Activated naive CD4-positive, alpha-beta T cell treated with anti-CD3 and anti-CD28 coated beads, Interleukin-2, amount 10 ng/mL, durations not matched to agents 7 days and 5 days (primary cell): ENCODE results near the gene WNT5A.

Experiments
- CTCF ChIA-PET: fragments of 350-600 bp; sonication (Branson Sonifier 250); formaldehyde crosslinking; loops from one replicate; lab custom pipeline; 2021; ENCODE audit warnings: antibody characterized with exemption; lab: Charles Lee
- DNase-seq: peaks from one replicate; pipeline ENCODE4 v3.0.0-alpha.2; 2020
- H3K27ac Mint-ChIP-seq: one replicate; pipeline ENCODE4 v1.8.0; 2021; ENCODE audit warnings: mild to moderate bottlenecking, moderate library complexity, mixed read lengths
- H3K27me3 Mint-ChIP-seq: one replicate; pipeline ENCODE4 v1.8.0; 2021; ENCODE audit warnings: mild to moderate bottlenecking, mixed read lengths
- H3K36me3 Mint-ChIP-seq: one replicate; pipeline ENCODE4 v1.8.0; 2021; ENCODE audit warnings: mixed read lengths
- H3K4me1 Mint-ChIP-seq: one replicate; pipeline ENCODE4 v1.8.0; 2021; ENCODE audit warnings: mixed read lengths
- H3K4me3 Mint-ChIP-seq: one replicate; pipeline ENCODE4 v1.8.0; 2021; ENCODE audit warnings: mild to moderate bottlenecking, moderate library complexity, mixed read lengths
- H3K9me3 Mint-ChIP-seq: one replicate; pipeline ENCODE4 v1.8.0; 2021; ENCODE audit warnings: mixed read lengths

The WNT5A gene

GRCh38 chr3:55492976-55493375, 5.9 kb upstream of the WNT5A start:
- no peaks in the 10 kb centered on the region for H3K9me3 Mint-ChIP-seq
- H3K4me3 Mint-ChIP-seq, result no peak overlapping the region
- CTCF ChIA-PET, result no interaction called here
- peaks cover 4% of the 10 kb centered on the region for H3K36me3 Mint-ChIP-seq
- H3K27me3 Mint-ChIP-seq, result peaks cover 41% of the 10 kb centered on the region
- peaks cover 4% of the 10 kb centered on the region for H3K4me1 Mint-ChIP-seq
- no peak for DNase-seq
- H3K27ac Mint-ChIP-seq, result no peak overlapping the region

DNA sequence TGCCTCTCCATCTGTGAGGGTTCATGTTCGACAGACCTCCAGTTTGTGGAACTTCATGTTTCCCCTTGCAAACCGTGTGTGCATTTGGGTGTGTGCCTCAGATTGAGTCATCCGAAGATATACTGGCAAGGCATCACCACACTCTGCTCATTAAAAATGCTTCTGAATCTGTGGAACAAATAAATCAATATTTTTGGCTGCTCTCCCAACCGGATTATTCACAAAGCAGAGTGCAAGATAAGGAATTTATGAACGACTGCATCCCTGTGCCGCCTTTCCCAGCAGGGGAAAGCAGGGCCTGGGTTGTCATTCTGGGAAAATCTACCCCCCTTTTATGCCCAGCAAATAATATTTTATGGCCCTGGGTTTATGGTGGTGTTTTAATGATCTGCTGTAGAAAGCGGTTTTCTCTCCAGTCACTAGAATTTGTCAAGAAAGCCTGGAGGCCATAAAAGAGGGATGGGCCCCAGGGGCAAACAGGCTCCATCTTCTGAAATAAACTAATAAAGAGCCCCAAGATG, 4.2 kb upstream of the WNT5A start:
- Mint-ChIP-seq H3K9me3 (no peaks in the 10 kb centered on the region), H3K36me3 (peaks cover 6% of the 10 kb centered on the region), H3K27ac (no peak overlapping the region), H3K27me3 (peaks cover 57% of the 10 kb centered on the region), H3K4me1 (peaks cover 13% of the 10 kb centered on the region), H3K4me3 (no peak overlapping the region)
- no peak for DNase-seq
- CTCF ChIA-PET, result no interaction called here

DNA sequence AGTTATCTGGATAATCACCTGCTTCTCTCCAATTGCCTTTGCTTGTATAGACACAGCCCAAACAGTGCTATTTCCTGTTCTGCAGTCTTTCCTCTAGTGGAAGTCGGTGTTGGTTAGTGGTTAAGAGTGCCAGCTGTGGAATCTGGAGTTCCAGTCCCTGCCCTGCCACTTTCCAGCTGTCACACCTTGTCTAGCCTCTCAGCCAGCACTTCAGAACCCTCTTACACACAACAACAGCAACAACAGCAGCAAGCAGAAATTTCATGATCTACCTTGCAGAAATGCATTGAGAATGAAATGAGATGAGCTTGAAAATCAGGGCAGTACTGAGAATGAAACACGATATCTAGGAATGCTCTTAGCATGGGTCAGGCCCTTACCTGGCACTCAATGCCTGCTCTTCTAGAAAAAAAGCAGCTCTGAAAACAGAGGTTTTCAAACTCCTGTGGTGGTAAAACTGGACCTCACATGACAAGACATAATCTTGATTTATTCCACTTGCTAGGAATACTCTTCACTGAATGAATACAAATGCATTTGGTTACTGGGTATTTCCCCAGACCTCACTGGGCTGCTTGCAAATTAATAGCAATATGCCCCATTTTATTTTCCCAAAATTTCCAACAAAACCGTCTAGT, 3.3 kb upstream of the WNT5A start:
- CTCF ChIA-PET, result no interaction called here
- DNase-seq, result no peak
- Mint-ChIP-seq H3K9me3 (no peaks in the 10 kb centered on the region), H3K4me1 (peaks cover 17% of the 10 kb centered on the region), H3K27me3 (peaks cover 67% of the 10 kb centered on the region), H3K27ac (no peak overlapping the region), H3K4me3 (no peak overlapping the region), H3K36me3 (peaks cover 10% of the 10 kb centered on the region)

DNA sequence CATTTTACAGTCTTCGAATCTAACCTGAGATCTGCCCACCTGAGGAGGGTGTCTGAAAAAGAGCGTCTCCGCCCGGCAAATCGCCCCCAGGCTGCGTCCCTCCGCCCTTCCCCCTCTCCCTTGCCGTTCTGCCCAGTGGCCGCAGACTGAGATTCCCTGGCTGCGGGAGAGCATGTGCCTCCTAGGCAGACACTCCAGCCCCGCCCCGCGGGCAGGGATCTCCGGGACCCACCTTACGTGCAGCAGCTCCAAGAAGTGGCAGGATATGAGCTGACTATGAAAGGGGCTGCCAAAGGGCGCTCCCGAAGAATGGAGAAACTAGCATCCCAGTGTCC, 2.7 kb upstream of the WNT5A start:
- H3K9me3 Mint-ChIP-seq, result no peaks in the 10 kb centered on the region
- CTCF ChIA-PET, result no interaction called here
- no peak for DNase-seq
- H3K27me3 Mint-ChIP-seq, result peaks cover 73% of the 10 kb centered on the region
- peaks cover 19% of the 10 kb centered on the region for H3K4me1 Mint-ChIP-seq
- H3K36me3 Mint-ChIP-seq, result peaks cover 11% of the 10 kb centered on the region
- no peak overlapping the region for H3K4me3 Mint-ChIP-seq
- H3K27ac Mint-ChIP-seq, result no peak overlapping the region

GRCh38 chr3:55488398-55489055, 1.4 kb upstream of the WNT5A start:
- peak; percentile 36 for DNase-seq
- H3K27me3 Mint-ChIP-seq, result peaks cover 86% of the 10 kb centered on the region

GRCh38 chr3:55487381-55488241, 505 bp upstream of the WNT5A start:
- Mint-ChIP-seq H3K4me1 (peaks cover 24% of the 10 kb centered on the region), H3K27me3 (peaks cover 89% of the 10 kb centered on the region), H3K27ac (no peak overlapping the region), H3K9me3 (no peaks in the 10 kb centered on the region), H3K4me3 (peak overlapping the region; percentile 70), H3K36me3 (peaks cover 12% of the 10 kb centered on the region)
- no peak for DNase-seq
- CTCF ChIA-PET, result no interaction called here

More at GRCh38 chr3:55488398-55489055, 1.4 kb upstream of the WNT5A start:
- Mint-ChIP-seq H3K4me3 (peak overlapping the region; percentile 47), H3K4me1 (peaks cover 22% of the 10 kb centered on the region), H3K27ac (no peak overlapping the region), H3K9me3 (no peaks in the 10 kb centered on the region), H3K36me3 (peaks cover 12% of the 10 kb centered on the region)
- CTCF ChIA-PET, result no interaction called here

GRCh38 chr3:55486101-55486856, 827 bp downstream of the WNT5A start:
- Mint-ChIP-seq H3K4me3 (peak overlapping the region; percentile 31), H3K27me3 (peaks cover 99% of the 10 kb centered on the region), H3K9me3 (no peaks in the 10 kb centered on the region), H3K27ac (no peak overlapping the region), H3K36me3 (peaks cover 12% of the 10 kb centered on the region), H3K4me1 (peaks cover 24% of the 10 kb centered on the region)
- DNase-seq, result no peak
- CTCF ChIA-PET, result no interaction called here

- peaks cover 14% of the 10 kb centered on the region for H3K36me3 Mint-ChIP-seq
- no peak overlapping the region for H3K27ac Mint-ChIP-seq
- peak; percentile 52 for DNase-seq
- no peak overlapping the region for H3K4me3 Mint-ChIP-seq
- peaks cover 24% of the 10 kb centered on the region for H3K4me1 Mint-ChIP-seq
- H3K9me3 Mint-ChIP-seq, result no peaks in the 10 kb centered on the region
- H3K27me3 Mint-ChIP-seq, result peaks cover 97% of the 10 kb centered on the region
- CTCF ChIA-PET, result interaction anchor here (1.3 to 1.6 kb wide), 2 partner anchors 236 to 766 kb away, joined by 3 read pairs; no protein-coding TSS in a partner anchor
Measured at GRCh38 chr3:55484801-55485791, 2.0 kb downstream of the WNT5A start.

GRCh38 chr3:55484191-55484689, 2.9 kb downstream of the WNT5A start:
- H3K4me1 Mint-ChIP-seq, result peaks cover 24% of the 10 kb centered on the region
- H3K36me3 Mint-ChIP-seq, result peaks cover 14% of the 10 kb centered on the region
- H3K27ac Mint-ChIP-seq, result no peak overlapping the region
- H3K27me3 Mint-ChIP-seq, result peaks cover 96% of the 10 kb centered on the region
- no peak for DNase-seq
- H3K4me3 Mint-ChIP-seq, result no peak overlapping the region
- no peaks in the 10 kb centered on the region for H3K9me3 Mint-ChIP-seq
- CTCF ChIA-PET, result interaction anchor here (1.3 to 1.6 kb wide), 2 partner anchors 237 to 766 kb away, joined by 3 read pairs; no protein-coding TSS in a partner anchor

DNA sequence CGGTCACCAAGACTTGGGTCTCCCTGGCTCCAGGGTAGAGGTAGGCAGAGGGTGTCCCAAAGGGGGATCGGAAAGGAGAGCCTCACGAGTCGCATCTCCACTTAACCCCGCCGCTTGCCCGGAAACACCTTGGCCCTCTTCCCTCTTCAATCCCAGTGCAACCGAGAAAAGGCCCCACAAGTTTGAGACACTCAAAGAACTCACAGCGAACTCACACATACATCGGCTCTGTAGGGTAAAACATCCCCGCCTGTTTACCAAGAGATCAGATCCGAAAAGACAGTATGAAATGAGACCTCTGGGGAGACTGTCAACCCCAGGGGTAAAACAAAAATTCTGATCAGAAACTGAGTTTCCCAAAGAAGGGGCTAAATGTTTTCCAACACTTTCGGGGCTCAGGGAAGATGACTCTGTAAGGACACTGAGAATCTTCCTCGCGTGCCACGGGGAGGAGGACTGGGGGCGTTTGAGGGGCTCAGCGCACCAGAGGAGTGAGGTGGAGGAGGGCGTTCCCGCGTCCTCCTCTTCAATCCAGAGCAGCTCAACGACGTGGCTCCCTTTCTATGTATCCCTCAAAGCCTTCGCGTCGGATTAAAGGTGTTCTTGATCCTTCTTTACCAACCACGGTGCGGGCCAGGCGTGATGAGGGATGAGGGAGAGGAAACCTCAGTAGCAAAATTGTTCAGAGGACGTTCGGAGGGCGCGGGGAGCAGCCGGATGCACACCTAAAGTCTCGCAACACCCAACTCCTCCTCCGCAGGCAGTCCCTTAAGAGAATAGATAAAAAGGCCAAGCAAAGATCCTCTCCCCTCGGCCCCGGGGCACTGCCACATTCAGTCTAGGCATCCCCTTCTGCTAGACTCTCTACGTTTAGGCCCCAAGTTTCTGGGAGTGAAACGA, 3.7 kb downstream of the WNT5A start:
- Mint-ChIP-seq H3K4me3 (no peak overlapping the region), H3K9me3 (no peaks in the 10 kb centered on the region), H3K27me3 (peaks cover 90% of the 10 kb centered on the region), H3K27ac (no peak overlapping the region), H3K36me3 (peaks cover 10% of the 10 kb centered on the region), H3K4me1 (peaks cover 20% of the 10 kb centered on the region)
- no peak for DNase-seq
- CTCF ChIA-PET, result interaction anchor here (1.3 to 1.6 kb wide), 2 partner anchors 237 to 767 kb away, joined by 3 read pairs; no protein-coding TSS in a partner anchor

- Mint-ChIP-seq H3K27ac (no peak overlapping the region), H3K9me3 (no peaks in the 10 kb centered on the region), H3K27me3 (peaks cover 82% of the 10 kb centered on the region), H3K36me3 (peaks cover 10% of the 10 kb centered on the region), H3K4me1 (peaks cover 18% of the 10 kb centered on the region), H3K4me3 (no peak overlapping the region)
- no peak for DNase-seq
- CTCF ChIA-PET, result no interaction called here
Measured at GRCh38 chr3:55482496-55483195, 4.5 kb downstream of the WNT5A start.
